B cell (primary cell): Measurements from ENCODE around the gene PRTN3.

Experiments
- CTCF ChIP-seq: fragments of 200-600 bp; IDR thresholded peaks from one replicate; pipeline ENCODE4 v1.8.0; 2022; ENCODE audit warnings: antibody characterized with exemption, mild to moderate bottlenecking
- EZH2 ChIP-seq: IDR thresholded peaks from 2 replicates; pipeline ENCODE4 v1.6.1; 2012; ENCODE audit warnings: borderline replicate concordance, low read depth, mild to moderate bottlenecking, moderate library complexity, low read length; ENCODE audit not compliant: insufficient read depth, poor library complexity, severe bottlenecking

GRCh38 chr19:791007-791566 is 49.7 kb upstream of the PRTN3 start:
- TF ChIP-seq CTCF (no peak), EZH2 (no peak)
